RPMI8226 (cell line): ENCODE data around the gene CHADL.
"Not testable (repeated sequence)": the region's sequence is repeated elsewhere in the genome, so short reads cannot be mapped to it uniquely, and the experiment has no call there.

Experiments used
- DNase-seq: peaks from one replicate; pipeline ENCODE4 v3.0.0-alpha.2; 2015

Gene CHADL

GRCh38 chr22:41180926-41181325 lies 59.8 kb downstream of the CHADL start:
- no peak for DNase-seq

GRCh38 chr22:41180362-41180761 lies 60.4 kb downstream of the CHADL start:
- not testable (repeated sequence) for DNase-seq
